OCI-LY7 (cell line): ENCODE data around the gene LSAMP. TPM values are rescaled to one million over a fixed set of nuclear protein-coding genes. Genes with fewer than 3 reads are reported as not detected.

Source experiments
- BruUV-seq: library from RNA; stranded (reverse); fragments of 400-500 nt; replicated peaks from 2 replicates; lab custom pipeline; 2021; lab: Mats Ljungman, UMichigan
- CTCF ChIA-PET: fragments of 300-600 bp; sonication (Branson Sonifier 250); formaldehyde crosslinking; loops from one replicate; lab custom pipeline; 2022; ENCODE audit warnings: antibody characterized with exemption; ENCODE audit not compliant: unreplicated experiment; lab: Charles Lee
- POLR2A ChIA-PET: fragments of 300-600 bp; sonication (Branson Sonifier 250); formaldehyde crosslinking; loops from one replicate; lab custom pipeline; 2022; ENCODE audit warnings: antibody characterized with exemption; lab: Charles Lee
- DNase-seq: peaks from one replicate; pipeline ENCODE4 v3.0.0-alpha.2; 2015; ENCODE audit warnings: low spot score
- H2AFZ ChIP-seq: fragments of 200-600 bp; sonication (generic), shearing (Covaris generic); 2 replicates; pipeline ENCODE4 v1.6.1; 2014; ENCODE audit warnings: mild to moderate bottlenecking, antibody characterized with exemption, low read length, moderate library complexity
- H3K27ac ChIP-seq: fragments of 200-600 bp; sonication (generic); 2 replicates; pipeline ENCODE4 v1.5.1; 2014; ENCODE audit warnings: mixed run types, low read depth, mild to moderate bottlenecking, moderate library complexity, low read length, inconsistent platforms; ENCODE audit not compliant: poor library complexity, severe bottlenecking
- H3K36me3 ChIP-seq: fragments of 200-600 bp; sonication (generic); 2 replicates; pipeline ENCODE4 v1.6.1; 2014; ENCODE audit warnings: mild to moderate bottlenecking, antibody characterized with exemption, low read length, moderate library complexity, mixed read lengths; ENCODE audit not compliant: insufficient read depth
- H3K4me1 ChIP-seq: fragments of 200-600 bp; sonication (generic); 2 replicates; pipeline ENCODE4 v1.5.1; 2014; ENCODE audit warnings: mild to moderate bottlenecking, low read length; ENCODE audit not compliant: insufficient read depth, poor library complexity, severe bottlenecking
- H3K4me2 ChIP-seq: fragments of 200-600 bp; sonication (generic); 2 replicates; pipeline ENCODE4 v1.6.1; 2014; ENCODE audit warnings: mild to moderate bottlenecking, low read length
- H3K4me3 ChIP-seq: fragments of 200-600 bp; sonication (generic); 2 replicates; pipeline ENCODE4 v1.5.1; 2014; ENCODE audit warnings: mild to moderate bottlenecking, low read depth, low read length; ENCODE audit not compliant: poor library complexity, severe bottlenecking
- H3K79me2 ChIP-seq: fragments of 200-600 bp; sonication (generic); 2 replicates; pipeline ENCODE4 v1.6.1; 2016; ENCODE audit warnings: low read depth, mild to moderate bottlenecking, low read length, moderate library complexity, mixed read lengths; ENCODE audit not compliant: insufficient read depth
- H3K9me2 ChIP-seq: fragments of 200-600 bp; sonication (generic); 2 replicates; pipeline ENCODE4 v1.6.1; 2016; ENCODE audit warnings: mild to moderate bottlenecking, low read length, mixed read lengths; ENCODE audit not compliant: insufficient read depth
- H3K9me3 ChIP-seq: fragments of 200-600 bp; sonication (generic); 2 replicates; pipeline ENCODE4 v1.6.1; 2014; ENCODE audit warnings: mild to moderate bottlenecking, mixed run types, low read length, mixed read lengths
- H4K20me1 ChIP-seq: fragments of 200-600 bp; sonication (generic); 2 replicates; pipeline ENCODE4 v1.6.1; 2014; ENCODE audit warnings: mild to moderate bottlenecking, antibody characterized with exemption, low read length, moderate library complexity, mixed read lengths; ENCODE audit not compliant: insufficient read depth
- EZH2phosphoT487 ChIP-seq: fragments of 200-600 bp; sonication (generic); IDR thresholded peaks from 2 replicates; pipeline ENCODE4 v1.6.1; 2018; ENCODE audit warnings: low read depth, borderline replicate concordance, mild to moderate bottlenecking, mixed run types, antibody characterized with exemption, low read length, moderate library complexity, mixed read lengths
- intact Hi-C: fragments of 100-400 bp; cut with micrococcal nuclease; formaldehyde crosslinking; loops from one replicate; pipeline ENCODE4 v1.10.0; 2022; ENCODE audit not compliant: unreplicated experiment
- total RNA-seq, 2 experiments: library from RNA; depleted of rRNA in 1 of 2; stranded (reverse); fragments of >200 nt in 1 of 2; shearing (Covaris generic) in 1 of 2; gene quantifications; 2 replicates each; pipeline ENCODE4 v1.2.3, GENCODE V29; 2014 to 2022
- TF ChIP-seq, protein P1 (sequence below): fragments of 200-600 bp; sonication (generic); conservative IDR thresholded peaks from 2 replicates; pipeline ENCODE4 v1.5.1; 2014; ENCODE audit warnings: mild to moderate bottlenecking, antibody characterized with exemption, low read length, moderate library complexity, mixed read lengths

Gene LSAMP
- total RNA-seq, 2 experiments from 2014 or later, result 1.4 TPM; not detected in 1

DNA sequence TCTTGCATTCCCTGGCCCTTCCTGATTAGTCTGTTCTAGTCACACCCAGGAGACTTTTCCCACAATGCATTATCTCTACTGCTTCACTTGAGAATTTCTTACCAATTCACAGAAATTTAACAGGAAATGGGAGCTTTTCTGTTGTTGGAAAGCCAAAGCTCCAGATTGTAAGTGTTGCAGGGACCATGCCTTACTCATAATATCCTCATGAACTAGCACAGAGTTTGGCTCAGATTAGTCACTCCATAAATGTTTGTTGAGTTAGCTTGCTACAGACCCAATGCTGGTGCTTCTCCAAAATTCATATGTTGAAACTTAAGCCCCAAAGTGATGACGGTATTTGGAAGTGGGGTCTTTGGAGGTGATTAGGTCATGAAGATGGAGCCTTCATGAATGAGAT lies 589.4 kb downstream of the LSAMP start:
- no peaks in the 10 kb centered on the region for H4K20me1 ChIP-seq
- BruUV-seq, result no TSS peak
- H3K4me3 ChIP-seq, result no peak overlapping the region
- POLR2A ChIA-PET, result no interaction called here
- CTCF ChIA-PET, result no interaction called here
- H3K4me1 ChIP-seq, result no peaks in the 10 kb centered on the region
- H3K79me2 ChIP-seq, result no peaks in the 10 kb centered on the region
- no peaks in the 10 kb centered on the region for H3K36me3 ChIP-seq
- H3K27ac ChIP-seq, result no peak overlapping the region
- H3K9me3 ChIP-seq, result no peaks in the 10 kb centered on the region
- TF ChIP-seq, protein P1, sequence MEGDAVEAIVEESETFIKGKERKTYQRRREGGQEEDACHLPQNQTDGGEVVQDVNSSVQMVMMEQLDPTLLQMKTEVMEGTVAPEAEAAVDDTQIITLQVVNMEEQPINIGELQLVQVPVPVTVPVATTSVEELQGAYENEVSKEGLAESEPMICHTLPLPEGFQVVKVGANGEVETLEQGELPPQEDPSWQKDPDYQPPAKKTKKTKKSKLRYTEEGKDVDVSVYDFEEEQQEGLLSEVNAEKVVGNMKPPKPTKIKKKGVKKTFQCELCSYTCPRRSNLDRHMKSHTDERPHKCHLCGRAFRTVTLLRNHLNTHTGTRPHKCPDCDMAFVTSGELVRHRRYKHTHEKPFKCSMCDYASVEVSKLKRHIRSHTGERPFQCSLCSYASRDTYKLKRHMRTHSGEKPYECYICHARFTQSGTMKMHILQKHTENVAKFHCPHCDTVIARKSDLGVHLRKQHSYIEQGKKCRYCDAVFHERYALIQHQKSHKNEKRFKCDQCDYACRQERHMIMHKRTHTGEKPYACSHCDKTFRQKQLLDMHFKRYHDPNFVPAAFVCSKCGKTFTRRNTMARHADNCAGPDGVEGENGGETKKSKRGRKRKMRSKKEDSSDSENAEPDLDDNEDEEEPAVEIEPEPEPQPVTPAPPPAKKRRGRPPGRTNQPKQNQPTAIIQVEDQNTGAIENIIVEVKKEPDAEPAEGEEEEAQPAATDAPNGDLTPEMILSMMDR, result no peak
- no peak for TF ChIP-seq EZH2phosphoT487
- H3K4me2 ChIP-seq, result no peak overlapping the region
- no peak overlapping the region for H2AFZ ChIP-seq
- DNase-seq, result no peak
- intact Hi-C loops, result no loop called here
- no peaks in the 10 kb centered on the region for H3K9me2 ChIP-seq

DNA sequence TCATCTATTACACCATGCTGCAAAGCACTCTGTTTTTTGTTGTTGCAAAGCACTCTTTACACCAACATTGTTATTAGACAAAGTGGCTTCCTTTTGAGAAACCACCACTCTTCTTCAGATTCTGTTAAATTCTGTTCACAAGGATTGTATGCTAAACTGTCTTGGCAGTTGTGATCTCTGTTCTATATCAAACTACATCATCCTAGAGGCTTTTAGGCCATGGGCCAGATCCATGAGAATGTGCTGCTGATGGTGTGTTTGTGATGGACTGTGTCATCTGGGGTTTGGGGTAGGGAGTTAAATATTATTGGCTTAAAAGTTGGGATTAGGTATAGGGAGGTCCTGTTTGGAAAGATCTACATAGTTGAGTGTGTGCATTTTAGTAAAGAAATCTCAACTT lies 592.2 kb downstream of the LSAMP start:
- no peaks in the 10 kb centered on the region for H3K36me3 ChIP-seq
- H3K9me2 ChIP-seq, result no peaks in the 10 kb centered on the region
- no TSS peak for BruUV-seq
- no peak overlapping the region for H3K4me3 ChIP-seq
- H2AFZ ChIP-seq, result no peak overlapping the region
- H3K4me1 ChIP-seq, result no peaks in the 10 kb centered on the region
- no peak overlapping the region for H3K4me2 ChIP-seq
- ChIA-PET CTCF (no interaction called here), POLR2A (no interaction called here)
- H3K79me2 ChIP-seq, result no peaks in the 10 kb centered on the region
- no peaks in the 10 kb centered on the region for H4K20me1 ChIP-seq
- no peak overlapping the region for H3K27ac ChIP-seq
- no peak for DNase-seq
- no peaks in the 10 kb centered on the region for H3K9me3 ChIP-seq
- no peak for TF ChIP-seq EZH2phosphoT487
- intact Hi-C loops, result no loop called here

DNA sequence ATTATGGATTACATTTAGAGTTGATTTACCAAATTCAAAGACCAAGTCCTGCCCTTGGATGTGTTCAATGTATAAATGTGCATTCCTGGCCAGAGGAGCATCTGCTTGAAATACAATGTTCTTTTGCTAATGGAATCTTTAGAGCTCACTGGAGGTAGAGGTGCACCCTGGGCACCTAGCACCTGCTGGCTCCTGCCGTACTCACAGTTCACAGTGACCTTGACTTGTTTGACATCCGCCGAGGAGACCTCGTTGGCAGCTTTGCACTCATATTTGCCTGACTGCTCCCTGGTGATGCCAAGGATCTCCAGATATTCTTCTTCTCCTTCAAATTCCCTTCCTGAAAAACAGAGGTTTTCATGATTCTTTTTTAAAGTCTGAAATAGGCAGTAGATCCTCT lies 593.0 kb downstream of the LSAMP start:
- Histone ChIP-seq H3K79me2 (no peaks in the 10 kb centered on the region), H3K27ac (no peak overlapping the region), H3K4me2 (no peak overlapping the region), H3K36me3 (no peaks in the 10 kb centered on the region), H3K4me1 (no peaks in the 10 kb centered on the region), H3K4me3 (no peak overlapping the region), H3K9me3 (no peaks in the 10 kb centered on the region), H4K20me1 (no peaks in the 10 kb centered on the region), H3K9me2 (no peaks in the 10 kb centered on the region), H2AFZ (no peak overlapping the region)
- DNase-seq, result no peak
- ChIA-PET POLR2A (no interaction called here), CTCF (no interaction called here)
- intact Hi-C loops, result no loop called here
- no TSS peak for BruUV-seq
- TF ChIP-seq, protein P1, result no peak
- TF ChIP-seq EZH2phosphoT487, result no peak
